Neutrophil (primary cell): Measurements from ENCODE around the gene KCNT1.

ENCODE experiments used
- H3K27ac ChIP-seq: fragments of 200-600 bp; sonication (generic); 2 replicates; pipeline ENCODE4 v1.5.1; 2016; ENCODE audit warnings: mild to moderate bottlenecking, moderate library complexity
- H3K27me3 ChIP-seq: fragments of 200-600 bp; sonication (generic); 2 replicates; pipeline ENCODE4 v1.6.0; 2016; ENCODE audit warnings: mild to moderate bottlenecking
- H3K36me3 ChIP-seq: fragments of 200-600 bp; sonication (generic); 2 replicates; pipeline ENCODE4 v1.5.1; 2017
- H3K4me1 ChIP-seq, 2 experiments: fragments of 200-600 bp in 1 of 2; sonication (generic) in 1 of 2; 1 replicate in 1 of 2; 2 replicates in 1 of 2; pipeline versions ENCODE4 v1.5.1 to v1.6.1; 2013 to 2016; ENCODE audit warnings: low read depth in 1 of 2, low read length in 1 of 2, mild to moderate bottlenecking in 1 of 2, moderate library complexity in 1 of 2; ENCODE audit not compliant: control insufficient read depth in 1 of 2, insufficient read depth in 1 of 2
- H3K4me3 ChIP-seq, 2 experiments: fragments of 200-600 bp in 1 of 2; sonication (generic) in 1 of 2; 1 replicate in 1 of 2; 2 replicates in 1 of 2; pipeline ENCODE4 v1.5.1; 2013 to 2016; ENCODE audit warnings: low read depth in 1 of 2, low read length in 1 of 2, mild to moderate bottlenecking in 1 of 2, moderate library complexity in 1 of 2
- H3K9me3 ChIP-seq: fragments of 200-600 bp; sonication (generic); 2 replicates; pipeline ENCODE4 v1.5.1; 2016
- TF ChIP-seq, protein P1 (sequence below): fragments of 200-600 bp; sonication (generic); IDR thresholded peaks from 2 replicates; pipeline ENCODE4 v1.5.1; 2016; ENCODE audit warnings: antibody characterized with exemption

KCNT1 gene

DNA sequence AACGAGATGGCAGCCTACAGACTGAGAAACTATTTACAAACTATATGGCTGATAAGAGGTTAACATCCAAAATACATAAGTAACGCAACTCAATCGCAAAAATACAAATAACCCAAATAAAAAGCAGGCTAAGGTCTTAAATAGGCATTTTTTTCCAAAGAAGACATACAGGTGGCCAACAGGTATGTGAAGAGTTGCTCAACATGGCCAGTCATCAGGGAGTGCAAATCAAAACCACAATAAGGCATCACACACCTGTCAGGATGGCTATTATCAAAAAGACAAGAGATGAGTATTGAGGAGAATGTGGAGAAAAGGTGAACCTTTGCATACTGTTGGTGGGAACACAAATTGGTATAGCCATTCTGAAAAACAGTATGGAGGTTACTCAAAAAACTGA, 131.9 kb downstream of the KCNT1 start:
- Histone ChIP-seq H3K36me3 (peaks cover 4% of the 10 kb centered on the region), H3K27ac (no peak overlapping the region), H3K9me3 (no peaks in the 10 kb centered on the region), H3K27me3 (no peaks in the 10 kb centered on the region), H3K4me3 (no peak overlapping the region), H3K4me1 (no peaks in the 10 kb centered on the region)
- TF ChIP-seq, protein P1, sequence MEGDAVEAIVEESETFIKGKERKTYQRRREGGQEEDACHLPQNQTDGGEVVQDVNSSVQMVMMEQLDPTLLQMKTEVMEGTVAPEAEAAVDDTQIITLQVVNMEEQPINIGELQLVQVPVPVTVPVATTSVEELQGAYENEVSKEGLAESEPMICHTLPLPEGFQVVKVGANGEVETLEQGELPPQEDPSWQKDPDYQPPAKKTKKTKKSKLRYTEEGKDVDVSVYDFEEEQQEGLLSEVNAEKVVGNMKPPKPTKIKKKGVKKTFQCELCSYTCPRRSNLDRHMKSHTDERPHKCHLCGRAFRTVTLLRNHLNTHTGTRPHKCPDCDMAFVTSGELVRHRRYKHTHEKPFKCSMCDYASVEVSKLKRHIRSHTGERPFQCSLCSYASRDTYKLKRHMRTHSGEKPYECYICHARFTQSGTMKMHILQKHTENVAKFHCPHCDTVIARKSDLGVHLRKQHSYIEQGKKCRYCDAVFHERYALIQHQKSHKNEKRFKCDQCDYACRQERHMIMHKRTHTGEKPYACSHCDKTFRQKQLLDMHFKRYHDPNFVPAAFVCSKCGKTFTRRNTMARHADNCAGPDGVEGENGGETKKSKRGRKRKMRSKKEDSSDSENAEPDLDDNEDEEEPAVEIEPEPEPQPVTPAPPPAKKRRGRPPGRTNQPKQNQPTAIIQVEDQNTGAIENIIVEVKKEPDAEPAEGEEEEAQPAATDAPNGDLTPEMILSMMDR: no peak

DNA sequence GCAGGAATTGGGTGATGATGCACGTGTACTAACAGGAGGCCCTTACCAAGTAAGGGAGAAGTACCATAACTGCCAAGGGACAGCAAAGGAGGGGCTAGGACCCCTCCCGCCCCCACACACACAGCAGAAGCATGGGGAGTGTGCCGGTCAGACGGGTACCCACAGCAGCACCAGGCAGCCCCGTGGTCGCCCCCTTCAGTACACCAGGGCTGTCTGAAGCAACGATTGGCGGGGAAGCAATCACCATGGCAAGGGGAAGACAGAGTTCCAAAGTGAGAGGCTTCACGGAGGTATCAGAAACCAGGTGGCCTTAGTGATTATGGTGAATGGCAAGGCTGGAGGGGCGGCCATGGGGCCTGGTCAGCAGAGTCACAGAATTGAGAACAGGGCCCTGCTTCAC, 133.1 kb downstream of the KCNT1 start:
- no peak overlapping the region for H3K27ac ChIP-seq
- no peaks in the 10 kb centered on the region for H3K4me1 ChIP-seq
- H3K4me3 ChIP-seq: no peak overlapping the region
- no peaks in the 10 kb centered on the region for H3K27me3 ChIP-seq
- no peaks in the 10 kb centered on the region for H3K9me3 ChIP-seq
- TF ChIP-seq, protein P1: no peak
- H3K36me3 ChIP-seq: peaks cover 4% of the 10 kb centered on the region

DNA sequence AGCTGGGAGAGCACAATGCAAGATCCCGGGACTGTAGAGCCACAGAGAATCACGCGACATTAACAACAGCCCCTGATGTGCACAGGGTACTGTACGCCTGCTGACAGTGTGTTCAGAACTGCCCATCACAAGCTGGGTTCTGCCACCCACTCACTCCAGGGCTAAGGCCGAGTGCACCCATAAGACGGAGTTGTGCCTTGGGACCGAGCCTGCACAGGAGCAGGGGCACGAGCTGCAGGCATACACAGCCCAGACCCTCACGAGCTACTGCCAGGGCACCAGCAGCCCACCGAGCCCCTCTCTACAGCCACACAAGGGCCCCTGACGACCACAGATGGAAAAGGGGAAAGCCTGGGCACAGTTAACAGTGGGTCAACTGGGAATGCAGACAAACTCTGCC, 137.5 kb downstream of the KCNT1 start:
- Histone ChIP-seq H3K4me3 (no peak overlapping the region), H3K9me3 (no peaks in the 10 kb centered on the region), H3K27me3 (no peaks in the 10 kb centered on the region), H3K27ac (no peak overlapping the region), H3K36me3 (peaks cover 13% of the 10 kb centered on the region), H3K4me1 (no peaks in the 10 kb centered on the region)
- TF ChIP-seq, protein P1: no peak

DNA sequence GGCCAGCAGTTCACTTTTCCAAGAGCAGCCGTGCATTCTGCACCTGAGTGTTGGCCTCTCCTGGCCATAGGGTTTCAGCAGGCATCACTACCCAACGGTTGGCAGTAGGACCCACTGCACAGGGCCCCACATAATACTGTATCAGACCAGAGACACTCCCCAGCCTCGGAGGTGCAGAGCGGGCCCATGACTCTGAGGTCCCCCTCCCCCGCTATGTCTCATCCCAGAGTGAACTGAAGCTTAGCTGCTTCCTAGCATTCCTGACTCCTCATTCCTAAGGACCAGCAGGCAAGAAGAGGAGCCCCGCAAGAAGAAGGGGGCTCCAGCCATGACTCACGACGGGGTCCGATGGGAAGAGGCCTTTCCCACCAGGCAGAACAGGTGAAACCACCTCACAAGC, 138.1 kb downstream of the KCNT1 start:
- no peaks in the 10 kb centered on the region for H3K9me3 ChIP-seq
- H3K27me3 ChIP-seq: no peaks in the 10 kb centered on the region
- no peak overlapping the region for H3K4me3 ChIP-seq
- H3K36me3 ChIP-seq: peaks cover 9% of the 10 kb centered on the region
- TF ChIP-seq, protein P1: no peak
- no peaks in the 10 kb centered on the region for H3K4me1 ChIP-seq
- no peak overlapping the region for H3K27ac ChIP-seq

DNA sequence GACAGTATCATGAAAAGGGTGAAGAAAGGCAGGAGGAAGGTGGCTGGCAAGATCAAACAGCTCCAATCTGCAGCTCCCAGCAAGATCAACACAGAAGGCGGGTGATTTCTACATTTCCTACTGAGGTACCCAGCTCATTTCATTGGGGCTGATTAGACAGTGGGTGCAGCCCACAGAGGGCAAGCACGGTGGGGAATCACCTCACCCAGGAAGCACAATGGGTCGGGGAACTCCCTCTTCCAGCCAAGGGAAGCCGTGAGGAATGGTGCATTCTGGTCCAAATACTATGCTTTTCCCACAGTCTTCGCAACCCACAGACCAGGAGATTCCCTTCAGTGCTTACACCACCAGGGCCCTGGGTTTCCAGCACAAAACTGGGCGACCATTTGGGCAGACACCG, 138.6 kb downstream of the KCNT1 start:
- TF ChIP-seq, protein P1: no peak

More for the DNA sequence above, 138.6 kb downstream of the KCNT1 start:
- no peaks in the 10 kb centered on the region for H3K4me1 ChIP-seq
- no peak overlapping the region for H3K4me3 ChIP-seq
- no peaks in the 10 kb centered on the region for H3K9me3 ChIP-seq
- no peak overlapping the region for H3K27ac ChIP-seq
- H3K27me3 ChIP-seq: no peaks in the 10 kb centered on the region
- peaks cover 9% of the 10 kb centered on the region for H3K36me3 ChIP-seq
